HFF-Myc (cell line): ENCODE data around the gene CLIC5.

ENCODE experiments used
- DNase-seq: peaks from one replicate; pipeline ENCODE4 v3.0.0-alpha.2; 2011; ENCODE audit warnings: low read depth; ENCODE audit errors: extremely low read depth
- H3K4me3 ChIP-seq: replicated peaks from 2 replicates; pipeline ENCODE4 v1.5.1; 2011; ENCODE audit warnings: low read depth, mild to moderate bottlenecking, control low read depth, low read length
- TF ChIP-seq, protein P1 (sequence below): IDR thresholded peaks from 2 replicates; pipeline ENCODE4 v1.5.1; 2012; ENCODE audit warnings: mild to moderate bottlenecking, low read depth, low read length, control low read depth; ENCODE audit errors: missing control alignments

The CLIC5 gene

DNA sequence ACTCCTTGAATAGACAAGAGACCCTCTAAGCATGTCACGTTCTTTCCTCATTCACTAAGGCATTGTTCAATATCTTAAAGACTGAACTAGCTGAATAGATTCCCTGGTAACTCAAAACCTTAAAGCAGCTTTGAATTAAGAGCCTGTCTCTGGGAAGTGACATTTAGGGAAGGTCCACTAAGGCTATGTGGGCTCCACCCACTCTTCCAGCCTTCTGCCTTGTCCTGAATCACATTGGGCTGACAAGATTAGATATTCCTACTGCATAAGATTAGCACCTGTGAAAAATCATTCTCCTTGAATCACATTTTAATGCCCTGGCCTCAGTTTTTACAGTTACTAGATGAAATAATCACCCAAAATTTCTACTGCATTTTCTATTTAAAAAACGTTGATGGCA, 36.3 kb downstream of the CLIC5 start:
- no peak overlapping the region for H3K4me3 ChIP-seq
- TF ChIP-seq, protein P1, sequence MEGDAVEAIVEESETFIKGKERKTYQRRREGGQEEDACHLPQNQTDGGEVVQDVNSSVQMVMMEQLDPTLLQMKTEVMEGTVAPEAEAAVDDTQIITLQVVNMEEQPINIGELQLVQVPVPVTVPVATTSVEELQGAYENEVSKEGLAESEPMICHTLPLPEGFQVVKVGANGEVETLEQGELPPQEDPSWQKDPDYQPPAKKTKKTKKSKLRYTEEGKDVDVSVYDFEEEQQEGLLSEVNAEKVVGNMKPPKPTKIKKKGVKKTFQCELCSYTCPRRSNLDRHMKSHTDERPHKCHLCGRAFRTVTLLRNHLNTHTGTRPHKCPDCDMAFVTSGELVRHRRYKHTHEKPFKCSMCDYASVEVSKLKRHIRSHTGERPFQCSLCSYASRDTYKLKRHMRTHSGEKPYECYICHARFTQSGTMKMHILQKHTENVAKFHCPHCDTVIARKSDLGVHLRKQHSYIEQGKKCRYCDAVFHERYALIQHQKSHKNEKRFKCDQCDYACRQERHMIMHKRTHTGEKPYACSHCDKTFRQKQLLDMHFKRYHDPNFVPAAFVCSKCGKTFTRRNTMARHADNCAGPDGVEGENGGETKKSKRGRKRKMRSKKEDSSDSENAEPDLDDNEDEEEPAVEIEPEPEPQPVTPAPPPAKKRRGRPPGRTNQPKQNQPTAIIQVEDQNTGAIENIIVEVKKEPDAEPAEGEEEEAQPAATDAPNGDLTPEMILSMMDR, result no peak

DNA sequence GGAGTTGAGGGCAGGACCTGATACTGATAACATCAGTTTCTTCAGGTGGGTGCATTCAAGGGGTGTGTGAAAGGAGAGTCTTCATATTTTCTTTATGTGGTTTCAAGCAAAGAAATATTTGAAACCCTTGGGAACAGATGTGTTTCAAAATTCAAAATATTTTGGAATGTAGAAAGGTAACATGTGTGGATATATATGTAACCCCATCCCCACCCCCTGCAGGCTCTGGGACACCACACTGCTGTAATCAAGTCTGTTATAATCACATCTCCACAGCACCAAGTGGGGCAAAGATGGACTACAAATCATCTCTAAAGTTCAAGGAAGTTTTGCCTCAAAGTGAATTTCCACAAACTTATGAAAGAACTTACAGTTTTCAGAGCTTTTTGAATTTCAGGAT, 41.1 kb downstream of the CLIC5 start:
- no peak for DNase-seq
- no peak overlapping the region for H3K4me3 ChIP-seq
- TF ChIP-seq, protein P1, result no peak

More for the DNA sequence above, 36.3 kb downstream of the CLIC5 start:
- no peak for DNase-seq

DNA sequence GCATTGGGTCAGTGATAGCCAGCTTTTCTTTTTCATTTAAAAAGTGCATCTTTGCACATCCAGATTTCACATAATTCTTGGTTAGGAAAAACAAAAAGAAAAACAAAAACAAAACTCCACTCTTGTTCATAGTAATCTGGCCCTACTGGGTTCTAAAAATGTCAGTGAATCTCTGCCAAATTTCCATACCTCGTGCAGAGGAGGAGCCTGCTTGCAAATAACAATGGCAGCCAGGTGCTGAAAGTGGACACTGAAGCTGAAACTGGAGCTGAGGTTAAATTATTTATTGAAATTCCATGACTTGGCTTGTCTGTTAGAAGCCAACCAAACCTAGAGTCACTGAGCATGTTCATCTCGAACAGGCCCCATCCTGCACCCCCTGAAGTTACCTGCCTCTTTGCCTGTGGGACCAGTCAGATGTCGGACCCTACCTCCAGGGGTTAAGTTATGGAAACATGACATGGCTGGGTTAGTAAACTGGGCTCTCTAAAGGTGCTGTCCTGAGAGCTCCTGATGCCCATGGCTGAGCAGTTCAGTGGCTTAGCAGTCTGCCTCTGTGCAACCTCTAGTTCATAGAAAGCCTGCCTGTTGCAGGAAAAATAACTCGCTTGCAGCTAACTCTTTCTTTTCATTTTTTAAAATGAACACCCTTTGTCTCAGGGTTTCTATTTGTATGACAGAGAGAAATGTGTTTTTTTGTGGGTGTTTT, 42.7 kb downstream of the CLIC5 start:
- DNase-seq, result no peak
- H3K4me3 ChIP-seq, result no peak overlapping the region
- TF ChIP-seq, protein P1, result no peak

DNA sequence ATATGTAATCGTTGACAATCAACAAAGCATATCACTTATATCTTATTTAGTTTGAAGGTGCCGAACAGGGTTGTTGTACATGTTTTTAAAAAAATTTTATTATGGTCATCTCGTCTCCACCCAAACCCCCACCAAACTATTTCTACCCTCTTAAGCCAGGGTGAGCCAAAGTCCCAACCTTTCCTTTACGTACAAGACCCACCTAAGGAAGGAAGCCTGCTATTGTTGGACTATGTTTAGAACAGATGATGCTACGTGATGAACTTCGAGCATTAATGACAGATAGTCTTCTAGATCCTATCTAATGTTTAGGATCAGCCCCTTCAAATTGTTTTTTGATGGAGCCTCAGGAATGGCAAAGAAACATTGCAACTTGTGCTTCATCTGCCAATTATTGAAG, 44.4 kb downstream of the CLIC5 start:
- no peak for DNase-seq
- TF ChIP-seq, protein P1, result no peak
- no peak overlapping the region for H3K4me3 ChIP-seq

DNA sequence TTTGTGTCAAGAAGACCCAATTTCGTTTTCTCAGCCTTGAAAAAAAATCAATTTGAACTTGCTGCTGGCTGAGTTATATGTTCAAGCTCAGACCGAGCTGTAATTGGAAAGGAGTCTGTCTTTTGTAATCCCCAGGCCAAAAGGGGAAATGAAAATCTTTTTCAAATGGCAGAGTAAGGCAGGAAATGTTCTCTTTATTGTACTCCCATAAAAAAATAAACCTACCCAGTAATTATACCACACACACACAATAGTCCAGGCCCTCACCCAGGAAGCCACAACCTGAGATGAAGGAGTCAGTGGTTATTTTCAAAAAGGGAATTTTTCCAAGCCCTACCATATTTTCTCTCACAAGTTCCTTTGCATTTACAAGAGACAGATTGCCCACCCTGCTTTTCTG, 45.3 kb downstream of the CLIC5 start:
- TF ChIP-seq, protein P1, result no peak
- no peak overlapping the region for H3K4me3 ChIP-seq
- no peak for DNase-seq

DNA sequence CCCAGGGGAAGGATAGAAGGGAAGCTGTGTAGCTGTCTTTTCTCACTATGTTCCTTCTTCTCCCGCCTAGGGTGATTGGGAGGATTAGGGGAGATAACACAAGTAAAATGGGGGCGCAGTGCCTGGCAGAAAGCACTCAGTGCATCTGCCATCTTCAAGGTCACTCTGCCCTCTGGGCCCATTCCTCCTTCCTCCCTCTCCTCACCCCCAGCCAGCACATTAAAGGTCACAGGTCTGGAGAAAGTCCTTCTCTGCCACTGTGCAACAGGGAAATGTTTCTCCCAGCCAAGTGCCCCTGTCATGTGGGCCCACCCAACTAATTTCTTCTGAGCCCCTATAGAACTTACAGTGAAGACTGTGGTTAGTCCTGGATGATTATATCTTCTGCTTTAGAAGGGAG, 45.8 kb downstream of the CLIC5 start:
- H3K4me3 ChIP-seq, result no peak overlapping the region
- TF ChIP-seq, protein P1, result no peak
- no peak for DNase-seq

DNA sequence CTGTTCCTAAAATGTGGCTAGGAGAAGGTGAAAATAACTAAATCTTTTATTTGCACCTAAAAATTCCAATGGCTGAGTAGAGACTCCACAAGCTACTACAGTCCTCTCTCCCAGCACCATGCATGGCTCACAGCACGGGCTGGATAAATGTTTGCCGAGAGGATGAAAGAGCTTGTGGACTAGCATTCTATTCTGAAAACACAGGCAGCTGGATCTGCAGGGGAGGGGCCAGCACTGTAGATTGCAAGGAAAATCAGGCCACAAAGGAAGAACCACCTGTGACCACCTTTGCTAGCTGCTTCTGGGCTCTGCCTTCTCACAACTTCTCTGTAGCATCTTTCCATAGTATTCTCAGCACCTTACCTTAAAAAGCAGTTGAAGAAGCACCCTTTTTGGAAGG, 46.6 kb downstream of the CLIC5 start:
- TF ChIP-seq, protein P1, result no peak
- no peak overlapping the region for H3K4me3 ChIP-seq

More for the DNA sequence above, 46.6 kb downstream of the CLIC5 start:
- DNase-seq, result no peak
